HepG2 (cell line): ENCODE results near the gene ADCY6. TPM values are rescaled to one million over a fixed set of nuclear protein-coding genes. Genes with fewer than 3 reads are reported as not detected.

Experiments
- ATAC-seq: fragments of 200-7000 bp; cut with Tn5 transposase; 3 replicates; pipeline ENCODE4 v1.9.1; 2020; ENCODE audit warnings: mild to moderate bottlenecking, moderate library complexity
- BruUV-seq: library from RNA; stranded (reverse); fragments of 400-500 nt; replicated peaks from 2 replicates; lab custom pipeline; 2021; lab: Mats Ljungman, UMichigan
- CTCF ChIA-PET: fragments of 300-600 bp; formaldehyde crosslinking; extraction: SDS; loops from one replicate; lab custom pipeline; 2021; ENCODE audit warnings: low total read pairs, inconsistent platforms, low intra/inter-chr PET ratio; lab: Yijun Ruan, JAX
- POLR2A ChIA-PET: fragments of 350-600 bp; sonication (Branson Sonifier 250); formaldehyde crosslinking; loops from one replicate; lab custom pipeline; 2020; ENCODE audit warnings: antibody characterized with exemption, inconsistent platforms; lab: Yijun Ruan, JAX
- DNase-seq: peaks from one replicate; pipeline ENCODE4 v3.0.0-alpha.2; 2015; ENCODE audit warnings: low spot score
- FAIRE-seq: peaks from 3 replicates; lab custom pipeline; 2011; peaks lifted over from hg19 to GRCh38; lab: Jason Lieb, UNC
- H2AFZ ChIP-seq: one replicate; pipeline ENCODE4 v1.6.1; 2011; ENCODE audit warnings: low read length, inconsistent platforms
- H3K27ac ChIP-seq: fragments of 300-600 bp; 3 replicates; pipeline ENCODE4 v1.8.0; 2011; ENCODE audit warnings: mixed run types, mild to moderate bottlenecking, mixed read lengths, low read length, inconsistent platforms; ENCODE audit not compliant: insufficient read depth; ENCODE audit errors: extremely low read length
- H3K27me3 ChIP-seq, 2 experiments: fragments of 200-600 bp in 1 of 2; 2 replicates in 1 of 2; 3 replicates in 1 of 2; pipeline versions ENCODE4 v1.6.0 to v1.8.0; 2011; ENCODE audit warnings: low read length in 2 of 2, mild to moderate bottlenecking in 2 of 2, moderate library complexity in 2 of 2, inconsistent platforms in 1 of 2; ENCODE audit not compliant: insufficient read depth in 2 of 2, control insufficient read depth in 1 of 2
- H3K36me3 ChIP-seq, 2 experiments: fragments of 200-600 bp in 1 of 2; replicated peaks in 1 of 2; 2 replicates in 1 of 2; 3 replicates in 1 of 2; pipeline versions ENCODE4 v1.5.1 to v1.8.0; 2011; ENCODE audit warnings: low read length in 2 of 2, inconsistent platforms in 1 of 2; ENCODE audit not compliant: insufficient read depth in 2 of 2, control insufficient read depth in 1 of 2
- H3K4me1 ChIP-seq: 2 replicates; pipeline ENCODE4 v1.5.1; 2012; ENCODE audit warnings: low read length, inconsistent platforms; ENCODE audit not compliant: insufficient read depth
- H3K4me2 ChIP-seq: 2 replicates; pipeline ENCODE4 v1.6.0; 2011; ENCODE audit warnings: low read depth, low read length, inconsistent platforms
- H3K4me3 ChIP-seq, 3 experiments: fragments of 200-600 bp in 1 of 3; sonication (generic), shearing (Covaris generic) in 1 of 3; replicated peaks in 1 of 3; 2 replicates each; pipeline ENCODE4 v1.5.1; 2011 to 2016; ENCODE audit warnings: low read length in 3 of 3, inconsistent platforms in 2 of 3, low read depth in 2 of 3, mild to moderate bottlenecking in 2 of 3, control low read depth in 1 of 3, mixed read lengths in 1 of 3; ENCODE audit not compliant: insufficient read depth in 1 of 3
- H3K79me2 ChIP-seq: one replicate; pipeline ENCODE4 v1.6.1; 2011; ENCODE audit warnings: low read length, inconsistent platforms; ENCODE audit not compliant: insufficient read depth
- H3K9ac ChIP-seq: 2 replicates; pipeline ENCODE4 v1.6.0; 2011; ENCODE audit warnings: mild to moderate bottlenecking, low read depth, low read length, inconsistent platforms; ENCODE audit not compliant: insufficient read depth
- H3K9me3 ChIP-seq: 2 replicates; pipeline ENCODE4 v1.5.1; 2012; ENCODE audit warnings: mild to moderate bottlenecking, low read length
- H4K20me1 ChIP-seq: 2 replicates; pipeline ENCODE4 v1.6.0; 2011; ENCODE audit warnings: inconsistent platforms, mild to moderate bottlenecking, low read length, moderate library complexity; ENCODE audit not compliant: insufficient read depth
- HOXA5 ChIP-seq: sonication (generic); formaldehyde crosslinking; IDR thresholded peaks from 2 replicates; pipeline ENCODE4 v1.4.0; 2020; ENCODE audit warnings: missing genetic modification reagents
- MATR3 ChIP-seq: sonication (generic); formaldehyde crosslinking; IDR thresholded peaks from 2 replicates; pipeline ENCODE4 v1.4.0; 2020; ENCODE audit warnings: missing genetic modification reagents
- MLXIP ChIP-seq: sonication (generic); formaldehyde crosslinking; IDR thresholded peaks from 2 replicates; pipeline ENCODE4 v1.9.0; 2021; ENCODE audit warnings: missing genetic modification reagents, borderline replicate concordance
- MXD4 ChIP-seq: IDR thresholded peaks from 2 replicates; pipeline ENCODE4 v1.6.1; 2016; ENCODE audit warnings: mild to moderate bottlenecking, missing biosample characterization, missing genetic modification reagents
- MZF1 ChIP-seq: sonication (generic); formaldehyde crosslinking; IDR thresholded peaks from 2 replicates; pipeline ENCODE4 v1.8.1; 2023; ENCODE audit warnings: mild to moderate bottlenecking, missing genetic modification reagents, borderline replicate concordance
- PBX2 ChIP-seq: IDR thresholded peaks from 2 replicates; pipeline ENCODE4 v1.6.1; 2016; ENCODE audit warnings: control low read depth
- PPARG ChIP-seq: conservative IDR thresholded peaks from 2 replicates; pipeline ENCODE4 v1.6.1; 2016; ENCODE audit warnings: missing biosample characterization, missing genetic modification reagents
- REST ChIP-seq, 2 experiments: IDR thresholded peaks; 2 replicates each; pipeline ENCODE4 v1.6.1; 2011 to 2012; ENCODE audit warnings: low read length in 2 of 2, borderline replicate concordance in 1 of 2, low read depth in 1 of 2, mild to moderate bottlenecking in 1 of 2, moderate library complexity in 1 of 2
- SMARCC2 ChIP-seq: fragments of 450-650 bp; IDR thresholded peaks from 2 replicates; pipeline ENCODE4 v1.6.1; 2017; ENCODE audit warnings: antibody characterized with exemption, mild to moderate bottlenecking
- SOX6 ChIP-seq, 2 experiments: fragments of 450-650 bp in 1 of 2; sonication (generic) in 1 of 2; formaldehyde crosslinking in 1 of 2; IDR thresholded peaks; 2 replicates each; pipeline versions ENCODE4 v1.4.0 to v1.6.1; 2017 to 2020; ENCODE audit warnings: antibody characterized with exemption in 1 of 2, mild to moderate bottlenecking in 1 of 2, missing genetic modification reagents in 1 of 2
- ZNF562 ChIP-seq: sonication (generic); formaldehyde crosslinking; IDR thresholded peaks from 2 replicates; pipeline ENCODE4 v1.8.0; 2022; ENCODE audit warnings: missing genetic modification reagents, borderline replicate concordance
- ZNF749 ChIP-seq: sonication (generic); formaldehyde crosslinking; IDR thresholded peaks from 2 replicates; pipeline ENCODE4 v1.8.0; 2022; ENCODE audit warnings: mild to moderate bottlenecking, missing genetic modification reagents, moderate library complexity, borderline replicate concordance
- ZNF772 ChIP-seq: sonication (generic); formaldehyde crosslinking; IDR thresholded peaks from 2 replicates; pipeline ENCODE4 v1.5.0; 2020; ENCODE audit warnings: mild to moderate bottlenecking, missing genetic modification reagents
- ZSCAN21 ChIP-seq: sonication (generic); formaldehyde crosslinking; IDR thresholded peaks from 2 replicates; pipeline ENCODE4 v1.8.0; 2022; ENCODE audit warnings: mild to moderate bottlenecking, missing genetic modification reagents, moderate library complexity, borderline replicate concordance
- WGBS: methylation state at CpG from one replicate; pipeline ENCODE4 v1.1.6; 2017; ENCODE audit warnings: low lambda C conversion rate; 5-methylcytosine and 5-hydroxymethylcytosine counted together
- in situ Hi-C: cut with HindIII; loops from 2 replicates; pipeline ENCODE4 v1.10.0; 2017; ENCODE audit warnings: low pct_unique_long_range_greater_than_20kb; ENCODE audit not compliant: extremely low pct_ligation_motif_present
- intact Hi-C: fragments of 100-400 bp; cut with micrococcal nuclease; formaldehyde crosslinking; loops from one replicate; pipeline ENCODE4 v1.10.0; 2022; ENCODE audit not compliant: unreplicated experiment
- polyA plus RNA-seq, 8 experiments: library from polyadenylated mRNA; depleted of rRNA in 3 of 8; stranded (reverse) in 7 of 8; unstranded in 1 of 8; fragments of >200 nt; fragmentation: Illumina TruSeq in 4 of 8; extraction: Trizol in 4 of 8; gene quantifications; 2 replicates each; pipeline versions ENCODE4 v1.2.1 to v1.2.3, GENCODE V29; 2011 to 2016; ENCODE audit warnings: low read depth in 4 of 8, missing spikeins in 1 of 8, mixed read lengths in 1 of 8; ENCODE audit not compliant: insufficient read depth in 1 of 8
- total RNA-seq, 5 experiments: library from RNA; depleted of rRNA; stranded (reverse); fragments of >200 nt; fragmentation: Illumina TruSeq; extraction: Trizol; gene quantifications; 2 replicates each; pipeline ENCODE4 v1.2.3, GENCODE V29; 2016; ENCODE audit warnings: low read depth in 1 of 5

The ADCY6 gene
- total and polyA plus RNA-seq, 2 of the 13 experiments (the other 11 are each of a cell fraction or from before 2014, with no cell fraction given) = 10.6 to 11.8 TPM

GRCh38 chr12:48807981-48808380, 19.1 kb upstream of the ADCY6 start:
- Histone ChIP-seq H3K4me1 (peaks cover 51% of the 10 kb centered on the region), H3K27me3 (peaks cover 0 to 13% of the 10 kb centered on the region in 2 experiments; a peak in 1 of 5 replicates), H3K9ac (no peak overlapping the region), H3K79me2 (no peaks in the 10 kb centered on the region), H3K4me3 (no peak overlapping the region), H3K27ac (no peak overlapping the region), H4K20me1 (no peaks in the 10 kb centered on the region), H3K4me2 (no peak overlapping the region), H3K9me3 (no peaks in the 10 kb centered on the region), H3K36me3 (no peaks in the 10 kb centered on the region), H2AFZ (no peak overlapping the region)
- 65% methylated on average over 3 of the region's 3 CpGs for WGBS
- in situ Hi-C loops (no loop called here), intact Hi-C loops (no loop called here)
- BruUV-seq = no TSS peak
- ATAC-seq = no peak
- FAIRE-seq = no peak
- no peak for DNase-seq
- CTCF ChIA-PET = no interaction called here
- POLR2A ChIA-PET = no interaction called here
- TF ChIP-seq ZNF749 (CRISPR knock-in tag) (no peak), HOXA5 (CRISPR knock-in tag) (no peak), ZNF772 (CRISPR knock-in tag) (no peak), MXD4 (CRISPR knock-in tag) (no peak), PBX2 (no peak), MLXIP (CRISPR knock-in tag) (no peak), MATR3 (CRISPR knock-in tag) (no peak), ZNF562 (no peak), MZF1 (no peak), REST (IDR thresholded peaks at IDR 0.05; ENCODE audit: borderline replicate concordance in 1 of 2, low read depth in 1 of 2, low read length in 2 of 2) (no peak), ZSCAN21 (no peak), SMARCC2 (no peak), SOX6 (IDR thresholded peaks at IDR 0.05) (no peak), SOX6 (CRISPR knock-in tag; IDR thresholded peaks at IDR 0.05) (no peak), PPARG (CRISPR knock-in tag) (no peak)
